Gastrocnemius medialis (tissue), 4 donors: ENCODE measurements around the gene ZNF234. TPM values are rescaled to one million over a fixed set of nuclear protein-coding genes. Genes with fewer than 3 reads are reported as not detected.
"Not testable (repeated sequence)": the region's sequence is repeated elsewhere in the genome, so short reads cannot be mapped to it uniquely, and the experiment has no call there.

Experiments used
- ATAC-seq, 2 donors: fragments of 150-250 bp; one replicate each; pipeline ENCODE4 v1.9.1; 2016
- DNase-seq, 2 donors: peaks; one replicate each; pipeline ENCODE4 v3.0.0-alpha.2; 2019
- H3K27ac ChIP-seq, 4 donors: fragments of 200-600 bp; sonication (generic); 1 replicate in 1 of 4; 2 replicates in 3 of 4; pipeline ENCODE4 v1.5.1; 2016 to 2018; ENCODE audit warnings: mild to moderate bottlenecking in 2 of 4, moderate library complexity in 1 of 4
- H3K27me3 ChIP-seq, 3 donors: fragments of 200-600 bp; sonication (generic) in 2 of 3; 1 replicate in 1 of 3; 2 replicates in 2 of 3; pipeline versions ENCODE4 v1.5.1 to v1.6.0; 2016 to 2019; ENCODE audit warnings: mild to moderate bottlenecking in 1 of 3, moderate library complexity in 1 of 3
- H3K36me3 ChIP-seq, 2 donors: fragments of 200-600 bp; sonication (generic) in 1 of 2; one replicate each; pipeline ENCODE4 v1.5.1; 2017 to 2018
- H3K4me1 ChIP-seq, 2 donors: fragments of 200-600 bp; sonication (generic) in 1 of 2; one replicate each; pipeline ENCODE4 v1.5.1; 2016 to 2017; ENCODE audit warnings: mild to moderate bottlenecking in 2 of 2
- H3K4me3 ChIP-seq, 4 donors: fragments of 200-600 bp; sonication (generic) in 3 of 4; 1 replicate in 1 of 4; 2 replicates in 3 of 4; pipeline ENCODE4 v1.5.1; 2016 to 2019; ENCODE audit warnings: mild to moderate bottlenecking in 2 of 4
- H3K9me3 ChIP-seq, 3 donors: fragments of 200-600 bp; sonication (generic) in 2 of 3; 1 replicate in 1 of 3; 2 replicates in 2 of 3; pipeline ENCODE4 v1.5.1; 2016 to 2019
- POLR2A ChIP-seq, 2 donors: fragments of 450-650 bp; IDR thresholded peaks; one replicate each; pipeline ENCODE4 v1.6.1; 2017; ENCODE audit warnings: antibody characterized with exemption in 2 of 2, mild to moderate bottlenecking in 2 of 2, moderate library complexity in 2 of 2
- in situ Hi-C, 4 donors: fragments of 200-750 bp; cut with MboI; loops; one replicate each; pipeline versions ENCODE4 v1.15.0 to v1.8.0; 2017; ENCODE audit warnings: low sequenced_read_pairs in 4 of 4
- intact Hi-C: fragments of 100-400 bp; cut with DNase I; formaldehyde crosslinking; loops from one replicate; pipeline ENCODE4 v1.15.1; 2023; ENCODE audit warnings: low total_unique reads
- total RNA-seq, 4 donors: library from RNA; depleted of rRNA; stranded (reverse); fragments of >200 nt; gene quantifications; one replicate each; pipeline versions ENCODE4 v1.1.0 to v1.2.3, GENCODE V29; 2016
- TF ChIP-seq, protein P1 (sequence below), 5 experiments: fragments of 450-650 bp in 3 of 5; fragments of 200-600 bp in 2 of 5; sonication (generic) in 2 of 5; IDR thresholded peaks in 4 of 5; conservative IDR thresholded peaks in 1 of 5; 1 replicate in 4 of 5; 2 replicates in 1 of 5; pipeline ENCODE4 v1.5.1; 2016 to 2019; ENCODE audit warnings: antibody characterized with exemption in 5 of 5, mild to moderate bottlenecking in 3 of 5, moderate library complexity in 3 of 5

ZNF234 gene
- total RNA-seq, 4 donors from 2014 or later, result 2.2 to 3.5 (median 2.9) TPM

- TF ChIP-seq POLR2A (IDR thresholded peaks at IDR 0.05), result peak in 1 of 2 donors; percentile 53
- TF ChIP-seq, protein P1, sequence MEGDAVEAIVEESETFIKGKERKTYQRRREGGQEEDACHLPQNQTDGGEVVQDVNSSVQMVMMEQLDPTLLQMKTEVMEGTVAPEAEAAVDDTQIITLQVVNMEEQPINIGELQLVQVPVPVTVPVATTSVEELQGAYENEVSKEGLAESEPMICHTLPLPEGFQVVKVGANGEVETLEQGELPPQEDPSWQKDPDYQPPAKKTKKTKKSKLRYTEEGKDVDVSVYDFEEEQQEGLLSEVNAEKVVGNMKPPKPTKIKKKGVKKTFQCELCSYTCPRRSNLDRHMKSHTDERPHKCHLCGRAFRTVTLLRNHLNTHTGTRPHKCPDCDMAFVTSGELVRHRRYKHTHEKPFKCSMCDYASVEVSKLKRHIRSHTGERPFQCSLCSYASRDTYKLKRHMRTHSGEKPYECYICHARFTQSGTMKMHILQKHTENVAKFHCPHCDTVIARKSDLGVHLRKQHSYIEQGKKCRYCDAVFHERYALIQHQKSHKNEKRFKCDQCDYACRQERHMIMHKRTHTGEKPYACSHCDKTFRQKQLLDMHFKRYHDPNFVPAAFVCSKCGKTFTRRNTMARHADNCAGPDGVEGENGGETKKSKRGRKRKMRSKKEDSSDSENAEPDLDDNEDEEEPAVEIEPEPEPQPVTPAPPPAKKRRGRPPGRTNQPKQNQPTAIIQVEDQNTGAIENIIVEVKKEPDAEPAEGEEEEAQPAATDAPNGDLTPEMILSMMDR (IDR thresholded peaks at IDR 0.05 in 4 of 5, conservative IDR thresholded peaks at IDR 0.05 in 1 of 5), result no peak
- peak; percentile 100 for ATAC-seq
- in situ Hi-C loops (loop anchor here in 1 of 4 donors (10.0 kb wide), 1 partner anchor 50 kb away; the partner anchor contains the start of gene ZNF227), intact Hi-C loops (loop anchor here (1.0 to 5.0 kb wide), 10 partner anchors 24 to 214 kb away; partner anchors contain the start of genes ZNF221, ZNF224, ZNF225 and ZNF227)
- Histone ChIP-seq H3K27me3 (no peaks in the 10 kb centered on the region), H3K27ac (peak within 1 kb of the TSS; percentile 79 to 86 (median 84)), H3K4me3 (peak within 1 kb of the TSS; percentile 86 to 95 (median 88)), H3K9me3 (peaks cover 0 to 21% (median 5%) of the 10 kb centered on the region in 3 donors), H3K4me1 (peaks cover 7 to 13% of the 10 kb centered on the region in 2 donors), H3K36me3 (peaks cover 6 to 39% of the 10 kb centered on the region in 2 donors)
- DNase-seq, result peak; percentile 94
Observed at GRCh38 chr19:44164673-44165512, 23.5 kb downstream of the ZNF234 start, which contains the start of gene ZNF226. Gene ZNF226 (plus strand): TSS chr19:44165100. CDS start chr19:44170081, 4,981 bp downstream.

DNA sequence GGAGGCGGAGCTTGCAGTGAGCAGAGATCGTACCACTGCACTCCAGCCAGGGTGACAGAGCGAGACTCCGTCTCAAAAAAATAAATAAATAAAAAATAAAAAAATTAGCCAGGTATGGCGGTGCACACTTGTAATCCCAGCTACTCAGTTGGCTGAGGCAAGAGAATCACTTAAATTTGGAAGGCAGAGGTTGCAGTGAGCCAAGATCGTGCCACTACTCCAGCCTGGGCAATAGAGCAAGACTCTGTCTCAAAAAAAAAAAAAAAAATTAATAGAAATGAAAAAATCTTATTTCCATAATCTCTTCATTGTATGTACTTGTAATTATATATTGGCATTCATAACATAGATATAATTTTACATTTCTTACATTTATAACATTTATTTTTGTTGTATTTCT is 29.3 kb downstream of the ZNF234 start:
- intact Hi-C loops, DNase-seq, H3K27ac ChIP-seq, ATAC-seq, in situ Hi-C loops, H3K27me3 ChIP-seq, H3K4me1 ChIP-seq, H3K4me3 ChIP-seq: not testable (repeated sequence)
- Histone ChIP-seq H3K36me3 (peaks cover 41 to 97% of the 10 kb centered on the region in 2 donors), H3K9me3 (peaks cover 0 to 18% (median 5%) of the 10 kb centered on the region in 3 donors)

GRCh38 chr19:44176590-44176989 is 35.2 kb downstream of the ZNF234 start:
- DNase-seq (no peak), ATAC-seq (no peak)
- no peaks in the 10 kb centered on the region for H3K27me3 ChIP-seq
- H3K36me3 ChIP-seq, result peaks cover 26 to 63% of the 10 kb centered on the region in 2 donors
- H3K4me1 ChIP-seq, result no peaks in the 10 kb centered on the region
- no peak overlapping the region for H3K27ac ChIP-seq
- H3K4me3 ChIP-seq, result no peak overlapping the region
- intact Hi-C loops (no loop called here), in situ Hi-C loops (no loop called here)
- TF ChIP-seq, protein P1 (IDR thresholded peaks at IDR 0.05 in 4 of 5, conservative IDR thresholded peaks at IDR 0.05 in 1 of 5), result no peak
- no peak for TF ChIP-seq POLR2A (IDR thresholded peaks at IDR 0.05)
- peaks cover 0 to 44% (median 4%) of the 10 kb centered on the region in 3 donors for H3K9me3 ChIP-seq

- no peak overlapping the region for H3K4me3 ChIP-seq
- H3K9me3 ChIP-seq, result peaks cover 0 to 30% (median 4%) of the 10 kb centered on the region in 3 donors
- H3K4me1 ChIP-seq, result no peaks in the 10 kb centered on the region
- intact Hi-C loops (no loop called here), in situ Hi-C loops (no loop called here)
- DNase-seq (no peak), ATAC-seq (no peak)
- peaks cover 0 to 19% of the 10 kb centered on the region in 2 donors for H3K36me3 ChIP-seq
- no peaks in the 10 kb centered on the region for H3K27me3 ChIP-seq
- H3K27ac ChIP-seq, result no peak overlapping the region
- TF ChIP-seq, protein P1 (IDR thresholded peaks at IDR 0.05 in 4 of 5, conservative IDR thresholded peaks at IDR 0.05 in 1 of 5), result no peak
Observed at GRCh38 chr19:44180968-44181367, 39.6 kb downstream of the ZNF234 start.

- no peak for ATAC-seq
- TF ChIP-seq, protein P1 (IDR thresholded peaks at IDR 0.05 in 4 of 5, conservative IDR thresholded peaks at IDR 0.05 in 1 of 5), result no peak
- no peak for TF ChIP-seq POLR2A (IDR thresholded peaks at IDR 0.05)
- in situ Hi-C loops, result no loop called here
- H3K4me1 ChIP-seq, result no peaks in the 10 kb centered on the region
- H3K27me3 ChIP-seq, result no peaks in the 10 kb centered on the region
- no peak for DNase-seq
- H3K9me3 ChIP-seq, result peaks cover 0 to 18% (median 0%) of the 10 kb centered on the region in 3 donors
- H3K36me3 ChIP-seq, result peaks cover 0 to 8% of the 10 kb centered on the region in 2 donors
- no peak overlapping the region for H3K4me3 ChIP-seq
- no peak overlapping the region for H3K27ac ChIP-seq
- intact Hi-C loops, result no loop called here
Observed at GRCh38 chr19:44182145-44182544, 40.8 kb downstream of the ZNF234 start.
